Measurements from ENCODE around the gene DDX1.
"Not testable (repeated sequence)": the region's sequence is repeated elsewhere in the genome, so short reads cannot be mapped to it uniquely, and the experiment has no call there.

The DDX1 gene

GRCh38 chr2:15616850-15617777, 25.4 kb downstream of the DDX1 start:
- DNase-seq (ENCODE audit: low spot score), result no peak

DNA sequence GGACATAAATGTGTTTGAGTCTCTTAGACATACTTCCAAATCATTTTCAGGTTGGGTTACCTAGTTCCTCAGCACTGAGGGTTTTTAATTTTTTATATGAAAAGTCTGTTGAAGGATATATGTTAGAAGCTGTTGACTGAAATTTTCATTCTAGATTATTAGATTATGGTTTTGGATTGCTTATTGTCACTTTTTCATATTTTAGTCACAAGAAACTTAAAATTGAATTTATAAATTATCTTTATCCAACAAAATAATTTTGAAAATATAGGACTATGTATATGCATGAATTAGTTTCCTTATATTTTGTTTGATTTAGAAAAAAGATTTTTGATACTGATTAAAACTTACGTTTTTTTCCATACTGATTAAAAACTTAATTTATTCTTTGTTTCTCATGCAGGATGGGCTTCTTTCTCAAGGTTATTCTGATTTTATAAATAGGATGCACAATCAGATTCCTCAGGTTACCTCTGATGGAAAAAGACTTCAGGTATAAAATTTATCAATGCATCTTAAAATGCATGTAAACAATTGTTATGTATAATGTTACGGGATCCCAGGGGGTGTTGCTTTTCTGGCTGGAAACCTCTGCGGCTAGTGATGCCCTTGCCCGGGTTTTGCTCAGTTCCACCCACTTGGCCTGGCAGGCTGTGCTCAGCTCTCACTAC, 26.2 kb downstream of the DDX1 start:
- no peak for DNase-seq (ENCODE audit: low spot score)

DNA sequence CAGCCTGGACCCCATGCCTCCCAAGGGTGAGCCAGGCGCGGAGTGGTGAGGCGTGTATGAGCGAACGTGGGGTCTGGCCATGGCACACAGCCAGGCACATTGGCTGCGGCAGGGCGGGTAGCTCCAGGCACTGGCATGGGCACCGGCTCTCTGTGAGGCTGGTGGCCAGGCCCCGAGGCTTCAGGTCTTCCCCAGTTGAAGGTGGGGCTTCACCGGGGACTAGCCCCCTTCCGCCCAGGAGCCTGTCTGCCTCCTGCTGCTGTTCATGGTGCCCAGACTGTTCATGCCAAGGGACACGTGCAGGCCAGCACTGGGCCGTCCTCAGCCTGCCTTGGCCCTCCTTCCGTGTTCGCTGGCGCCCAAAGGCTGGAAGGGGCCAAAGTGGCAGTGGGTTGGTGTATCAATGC, 26.8 kb downstream of the DDX1 start:
- no peak for DNase-seq (ENCODE audit: low spot score)

- no peak for DNase-seq (ENCODE audit: low spot score)
Observed at GRCh38 chr2:15619076-15619475, 27.4 kb downstream of the DDX1 start.

DNA sequence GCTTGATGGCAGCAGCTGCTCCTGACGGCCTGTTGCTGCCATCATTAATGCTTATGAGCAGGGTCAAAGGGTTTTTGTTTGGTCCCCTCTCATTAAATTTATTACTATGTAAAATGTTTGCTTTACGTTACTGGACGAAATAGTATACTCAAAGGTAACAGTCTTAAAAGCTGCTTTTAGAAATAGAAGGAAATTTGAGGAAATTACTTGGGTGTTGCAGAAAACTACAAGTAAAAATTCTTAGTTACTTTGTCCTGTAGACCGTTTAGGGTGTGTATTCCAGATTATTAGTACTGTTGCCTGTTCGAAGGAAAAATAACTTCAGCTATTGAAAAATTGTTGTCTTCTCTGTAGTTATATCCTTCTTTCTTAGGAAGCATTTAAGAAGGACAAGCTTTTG, 27.8 kb downstream of the DDX1 start:
- no peak for DNase-seq (ENCODE audit: low spot score)

DNA sequence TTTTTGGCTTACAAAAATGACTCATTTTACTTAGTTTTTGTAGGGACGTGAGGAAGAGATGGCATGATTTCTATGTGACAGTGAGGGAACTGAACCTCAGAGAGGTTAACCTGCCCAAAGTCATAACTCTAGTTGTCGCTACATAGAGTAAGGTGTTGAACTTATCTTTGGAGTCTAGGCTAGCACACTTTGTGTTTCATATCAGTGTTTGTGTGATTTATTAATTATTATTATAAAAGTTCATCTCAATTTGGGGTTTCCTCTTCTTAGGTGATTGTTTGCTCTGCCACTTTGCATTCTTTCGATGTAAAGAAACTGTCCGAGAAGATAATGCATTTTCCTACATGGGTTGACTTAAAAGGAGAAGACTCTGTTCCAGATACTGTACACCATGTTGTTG, 28.3 kb downstream of the DDX1 start:
- no peak for DNase-seq (ENCODE audit: low spot score)

- no peak for DNase-seq (ENCODE audit: low spot score)
Observed at GRCh38 chr2:15620340-15620739, 28.7 kb downstream of the DDX1 start.

GRCh38 chr2:15620857-15621471, 29.3 kb downstream of the DDX1 start:
- no peak for DNase-seq (ENCODE audit: low spot score)

DNA sequence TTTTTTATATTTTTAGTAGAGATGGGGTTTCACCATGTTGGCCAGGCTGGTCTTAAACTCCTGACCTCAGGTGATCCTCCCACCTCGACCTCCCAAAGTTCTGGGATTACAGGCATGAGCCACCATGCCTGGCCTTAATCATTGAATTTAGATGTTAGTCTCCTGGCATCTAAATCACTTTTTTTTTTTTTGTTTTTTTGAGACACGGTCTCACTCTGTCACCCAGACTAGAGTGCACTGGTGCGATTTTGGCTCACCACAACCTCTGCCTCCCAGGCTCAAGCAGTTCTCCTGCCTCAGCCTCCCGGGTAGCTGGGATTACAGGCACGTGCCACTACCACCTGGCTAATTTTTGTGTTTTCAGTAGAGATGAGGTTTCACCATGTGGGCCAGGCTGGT, 29.8 kb downstream of the DDX1 start:
- not testable (repeated sequence) for DNase-seq (ENCODE audit: low spot score)

GRCh38 chr2:15622214-15622613, 30.5 kb downstream of the DDX1 start:
- no peak for DNase-seq (ENCODE audit: low spot score)

- no peak for DNase-seq (ENCODE audit: low spot score)
Observed at GRCh38 chr2:15622614-15623480, 31.2 kb downstream of the DDX1 start.

DNA sequence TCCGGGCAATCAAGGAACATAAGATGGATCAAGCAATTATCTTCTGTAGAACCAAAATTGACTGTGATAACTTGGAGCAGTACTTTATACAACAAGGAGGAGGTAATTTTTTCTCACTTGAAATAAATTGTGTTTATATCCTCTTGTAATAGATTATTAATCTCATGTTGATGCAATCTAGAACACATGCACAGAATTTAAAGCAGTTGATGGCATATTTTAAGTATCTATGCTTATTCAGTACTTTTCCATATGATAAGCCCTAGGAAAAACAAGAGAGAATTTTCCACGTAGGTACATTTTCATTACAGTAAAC, 31.8 kb downstream of the DDX1 start:
- no peak for DNase-seq (ENCODE audit: low spot score)

DNA sequence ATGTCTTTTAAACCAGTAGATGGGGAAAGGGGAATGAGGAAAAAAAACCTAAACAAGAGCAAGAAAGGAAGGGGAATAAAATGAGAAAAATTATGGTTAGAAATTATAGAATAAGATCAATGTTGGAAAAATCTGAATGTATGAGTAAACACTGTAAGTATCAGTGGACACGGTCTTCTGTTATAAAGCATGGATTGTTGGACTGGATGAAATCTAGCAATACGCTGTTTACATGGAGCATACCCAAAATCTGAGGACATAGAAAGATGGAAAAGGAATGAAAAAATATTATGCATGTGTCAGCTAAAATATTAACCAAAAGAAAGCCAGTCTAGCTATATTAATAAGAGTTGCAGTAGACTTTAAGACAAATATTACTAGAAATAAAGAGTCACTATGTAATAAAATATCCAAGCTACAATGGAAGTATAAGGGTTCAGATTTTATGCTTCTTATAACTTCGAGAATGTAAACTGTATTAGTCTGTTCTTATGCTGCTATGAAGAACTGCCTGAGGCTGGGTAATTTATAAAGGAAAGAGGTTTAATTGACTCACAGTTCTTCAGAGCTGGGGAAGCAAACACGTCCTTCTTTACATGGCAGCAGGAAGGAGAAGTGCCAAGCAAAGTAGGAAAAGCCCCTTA, 32.4 kb downstream of the DDX1 start:
- no peak for DNase-seq (ENCODE audit: low spot score)

DNA sequence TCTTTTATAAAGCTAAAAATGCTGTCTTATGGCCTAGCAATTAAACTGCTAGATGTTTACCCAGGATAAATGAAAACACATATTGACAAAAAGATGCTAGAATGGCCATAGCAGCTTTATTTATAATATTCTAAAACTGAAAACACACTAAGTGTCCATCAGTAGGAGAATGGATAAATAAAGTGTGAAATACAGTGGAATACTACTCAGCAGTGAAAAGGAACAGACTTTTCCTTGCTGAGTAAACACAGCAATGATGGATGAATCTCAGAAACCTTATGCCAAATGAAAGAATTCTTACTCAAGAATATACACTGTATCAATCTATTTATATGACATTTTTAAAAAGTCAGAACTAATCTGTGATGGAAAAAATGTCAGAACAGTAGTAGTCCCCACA, 33.2 kb downstream of the DDX1 start:
- no peak for DNase-seq (ENCODE audit: low spot score)

- DNase-seq (ENCODE audit: low spot score), result no peak
Observed at GRCh38 chr2:15625344-15626036, 33.8 kb downstream of the DDX1 start.

DNA sequence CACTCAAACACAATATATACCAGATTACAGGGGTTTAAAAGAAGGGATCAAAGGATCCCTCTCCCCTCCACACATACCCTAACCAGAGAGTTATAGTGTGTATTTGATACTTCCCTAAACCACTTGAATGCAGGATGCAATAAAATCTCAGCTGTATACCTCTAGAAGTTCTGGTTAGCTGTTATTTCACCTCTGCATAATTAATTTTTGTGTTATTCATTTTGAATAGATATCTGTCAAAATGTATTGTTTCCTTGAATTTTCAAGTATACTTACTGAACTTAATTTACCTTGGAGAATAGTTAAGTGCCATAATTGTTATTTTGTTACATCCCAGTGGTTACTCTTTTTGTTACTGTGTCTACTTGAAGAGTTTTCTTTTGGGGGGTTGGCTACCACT, 34.5 kb downstream of the DDX1 start:
- no peak for DNase-seq (ENCODE audit: low spot score)

GRCh38 chr2:15626967-15627366, 35.3 kb downstream of the DDX1 start:
- DNase-seq (ENCODE audit: low spot score), result no peak

- no peak for DNase-seq (ENCODE audit: low spot score)
Observed at GRCh38 chr2:15627817-15628684, 36.4 kb downstream of the DDX1 start.

- no peak for DNase-seq (ENCODE audit: low spot score)
Observed at GRCh38 chr2:15628899-15629855, 37.5 kb downstream of the DDX1 start.
